ENCODE results near the gene SHTN1.

- TF ChIP-seq, protein P1, sequence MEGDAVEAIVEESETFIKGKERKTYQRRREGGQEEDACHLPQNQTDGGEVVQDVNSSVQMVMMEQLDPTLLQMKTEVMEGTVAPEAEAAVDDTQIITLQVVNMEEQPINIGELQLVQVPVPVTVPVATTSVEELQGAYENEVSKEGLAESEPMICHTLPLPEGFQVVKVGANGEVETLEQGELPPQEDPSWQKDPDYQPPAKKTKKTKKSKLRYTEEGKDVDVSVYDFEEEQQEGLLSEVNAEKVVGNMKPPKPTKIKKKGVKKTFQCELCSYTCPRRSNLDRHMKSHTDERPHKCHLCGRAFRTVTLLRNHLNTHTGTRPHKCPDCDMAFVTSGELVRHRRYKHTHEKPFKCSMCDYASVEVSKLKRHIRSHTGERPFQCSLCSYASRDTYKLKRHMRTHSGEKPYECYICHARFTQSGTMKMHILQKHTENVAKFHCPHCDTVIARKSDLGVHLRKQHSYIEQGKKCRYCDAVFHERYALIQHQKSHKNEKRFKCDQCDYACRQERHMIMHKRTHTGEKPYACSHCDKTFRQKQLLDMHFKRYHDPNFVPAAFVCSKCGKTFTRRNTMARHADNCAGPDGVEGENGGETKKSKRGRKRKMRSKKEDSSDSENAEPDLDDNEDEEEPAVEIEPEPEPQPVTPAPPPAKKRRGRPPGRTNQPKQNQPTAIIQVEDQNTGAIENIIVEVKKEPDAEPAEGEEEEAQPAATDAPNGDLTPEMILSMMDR (IDR thresholded peaks at IDR 0.05; ENCODE audit: extremely low read depth in 1 of 2, insufficient read depth in 1 of 2, low read depth in 1 of 2, low read length in 2 of 2), result no peak
- no peak for TF ChIP-seq POLR2A (IDR thresholded peaks at IDR 0.05; ENCODE audit: low read depth, low read length)
- TF ChIP-seq MYC (IDR thresholded peaks at IDR 0.05; ENCODE audit: low read depth, low read length), result no peak
- no peak for TF ChIP-seq MAX (IDR thresholded peaks at IDR 0.05; ENCODE audit: insufficient read depth, insufficient read length)
- no peak for TF ChIP-seq GATA2 (IDR thresholded peaks at IDR 0.05; ENCODE audit: insufficient read depth, insufficient read length, low read depth, low read length)
Measured at GRCh38 chr10:116973371-116973905, 31.5 kb downstream of the SHTN1 start.
